ENCODE data around the gene AMPH.

- TF ChIP-seq CTCF (IDR thresholded peaks at IDR 0.05) (no peak), POLR2A (IDR thresholded peaks at IDR 0.05) (no peak)
Measured at GRCh38 chr7:38424750-38425463, 206.3 kb downstream of the AMPH start.

Measured in thyroid gland (tissue), 4 donors.